ENCODE results near the gene MTIF3. TPM values are rescaled to one million over a fixed set of nuclear protein-coding genes. Genes with fewer than 3 reads are reported as not detected.

The MTIF3 gene
- total RNA-seq, 2 donors from 2014 or later, result 36.2 to 41.2 TPM

- no peak for ATAC-seq (replicated peaks)
- Mint-ChIP-seq H3K27me3 (no peaks in the 10 kb centered on the region), H3K9me3 (no peaks in the 10 kb centered on the region), H3K4me1 (peaks cover 6% of the 10 kb centered on the region), H3K4me3 (no peak overlapping the region), H3K27ac (no peak overlapping the region), H3K36me3 (ENCODE audit: low read depth) (no peaks in the 10 kb centered on the region)
These were observed 22.1 kb upstream of the MTIF3 start for GRCh38 chr13:27472441-27472840.

- ATAC-seq (replicated peaks), result no peak
- peaks cover 5% of the 10 kb centered on the region for H3K4me1 Mint-ChIP-seq
- H3K27me3 Mint-ChIP-seq, result no peaks in the 10 kb centered on the region
- H3K4me3 Mint-ChIP-seq, result no peak overlapping the region
- H3K27ac Mint-ChIP-seq, result no peak overlapping the region
- H3K36me3 Mint-ChIP-seq (ENCODE audit: low read depth), result no peaks in the 10 kb centered on the region
- no peaks in the 10 kb centered on the region for H3K9me3 Mint-ChIP-seq
These were observed 19.9 kb upstream of the MTIF3 start for GRCh38 chr13:27470075-27470820.

- no peaks in the 10 kb centered on the region for H3K9me3 Mint-ChIP-seq
These were observed 16.1 kb upstream of the MTIF3 start for GRCh38 chr13:27466513-27466912.

GRCh38 chr13:27465611-27466010, 15.2 kb upstream of the MTIF3 start:
- H3K4me1 Mint-ChIP-seq, result peaks cover 5% of the 10 kb centered on the region
- H3K27ac Mint-ChIP-seq, result no peak overlapping the region
- no peaks in the 10 kb centered on the region for H3K27me3 Mint-ChIP-seq
- ATAC-seq (replicated peaks), result no peak
- no peak overlapping the region for H3K4me3 Mint-ChIP-seq
- H3K9me3 Mint-ChIP-seq, result no peaks in the 10 kb centered on the region
- H3K36me3 Mint-ChIP-seq (ENCODE audit: low read depth), result no peaks in the 10 kb centered on the region

More at GRCh38 chr13:27466513-27466912, 16.1 kb upstream of the MTIF3 start:
- H3K4me1 Mint-ChIP-seq, result peaks cover 5% of the 10 kb centered on the region
- ATAC-seq (replicated peaks), result no peak
- H3K4me3 Mint-ChIP-seq, result no peak overlapping the region
- H3K36me3 Mint-ChIP-seq (ENCODE audit: low read depth), result no peaks in the 10 kb centered on the region
- no peaks in the 10 kb centered on the region for H3K27me3 Mint-ChIP-seq
- no peak overlapping the region for H3K27ac Mint-ChIP-seq

GRCh38 chr13:27463500-27463899, 13.1 kb upstream of the MTIF3 start:
- no peak overlapping the region for H3K27ac Mint-ChIP-seq
- no peaks in the 10 kb centered on the region for H3K9me3 Mint-ChIP-seq
- H3K36me3 Mint-ChIP-seq (ENCODE audit: low read depth), result no peaks in the 10 kb centered on the region
- peak; percentile 19 for ATAC-seq (replicated peaks)
- peaks cover 5% of the 10 kb centered on the region for H3K4me1 Mint-ChIP-seq
- H3K4me3 Mint-ChIP-seq, result no peak overlapping the region
- H3K27me3 Mint-ChIP-seq, result no peaks in the 10 kb centered on the region

- Mint-ChIP-seq H3K27ac (no peak overlapping the region), H3K36me3 (ENCODE audit: low read depth) (no peaks in the 10 kb centered on the region), H3K4me3 (no peak overlapping the region), H3K4me1 (peaks cover 5% of the 10 kb centered on the region), H3K27me3 (no peaks in the 10 kb centered on the region), H3K9me3 (no peaks in the 10 kb centered on the region)
- ATAC-seq (replicated peaks), result no peak
These were observed 11.7 kb upstream of the MTIF3 start for GRCh38 chr13:27461940-27462584.

GRCh38 chr13:27455331-27455855, 5.0 kb upstream of the MTIF3 start:
- H3K9me3 Mint-ChIP-seq, result no peaks in the 10 kb centered on the region
- peaks cover 4% of the 10 kb centered on the region for H3K36me3 Mint-ChIP-seq (ENCODE audit: low read depth)
- ATAC-seq (replicated peaks), result peak; percentile 56
- peak overlapping the region; percentile 98 for H3K27ac Mint-ChIP-seq
- peak overlapping the region; percentile 95 for H3K4me3 Mint-ChIP-seq
- peaks cover 5% of the 10 kb centered on the region for H3K4me1 Mint-ChIP-seq
- no peaks in the 10 kb centered on the region for H3K27me3 Mint-ChIP-seq

GRCh38 chr13:27450921-27451471, 632 bp upstream of the MTIF3 start:
- Mint-ChIP-seq H3K27me3 (no peaks in the 10 kb centered on the region), H3K27ac (peak overlapping the region; percentile 99), H3K9me3 (no peaks in the 10 kb centered on the region), H3K36me3 (ENCODE audit: low read depth) (peaks cover 18% of the 10 kb centered on the region), H3K4me1 (peaks cover 23% of the 10 kb centered on the region), H3K4me3 (peak overlapping the region; percentile 99)
- ATAC-seq (replicated peaks), result no peak

GRCh38 chr13:27449081-27449603, 1.2 kb downstream of the MTIF3 start:
- ATAC-seq (replicated peaks), result no peak
- peaks cover 25% of the 10 kb centered on the region for H3K4me1 Mint-ChIP-seq
- H3K27me3 Mint-ChIP-seq, result no peaks in the 10 kb centered on the region
- H3K9me3 Mint-ChIP-seq, result no peaks in the 10 kb centered on the region
- peaks cover 18% of the 10 kb centered on the region for H3K36me3 Mint-ChIP-seq (ENCODE audit: low read depth)
- H3K27ac Mint-ChIP-seq, result peak overlapping the region; percentile 99
- H3K4me3 Mint-ChIP-seq, result peak overlapping the region; percentile 99

GRCh38 chr13:27448308-27448707, 2.1 kb downstream of the MTIF3 start:
- Mint-ChIP-seq H3K36me3 (ENCODE audit: low read depth) (peaks cover 18% of the 10 kb centered on the region), H3K4me3 (peak overlapping the region; percentile 99), H3K9me3 (no peaks in the 10 kb centered on the region), H3K4me1 (peaks cover 25% of the 10 kb centered on the region), H3K27ac (peak overlapping the region; percentile 99), H3K27me3 (no peaks in the 10 kb centered on the region)
- ATAC-seq (replicated peaks), result no peak

- Mint-ChIP-seq H3K9me3 (no peaks in the 10 kb centered on the region), H3K4me1 (peaks cover 32% of the 10 kb centered on the region), H3K36me3 (ENCODE audit: low read depth) (peaks cover 23% of the 10 kb centered on the region), H3K4me3 (peak overlapping the region; percentile 99), H3K27me3 (no peaks in the 10 kb centered on the region), H3K27ac (peak overlapping the region; percentile 99)
- ATAC-seq (replicated peaks), result no peak
These were observed 3.3 kb downstream of the MTIF3 start for GRCh38 chr13:27446986-27447583.

- peaks cover 35% of the 10 kb centered on the region for H3K4me1 Mint-ChIP-seq
- H3K4me3 Mint-ChIP-seq, result peak overlapping the region; percentile 68
- peaks cover 40% of the 10 kb centered on the region for H3K36me3 Mint-ChIP-seq (ENCODE audit: low read depth)
- no peaks in the 10 kb centered on the region for H3K27me3 Mint-ChIP-seq
- H3K27ac Mint-ChIP-seq, result peak overlapping the region; percentile 38
- no peak for ATAC-seq (replicated peaks)
- H3K9me3 Mint-ChIP-seq, result no peaks in the 10 kb centered on the region
These were observed 7.6 kb downstream of the MTIF3 start for GRCh38 chr13:27442797-27443196.

- Mint-ChIP-seq H3K4me1 (peaks cover 30% of the 10 kb centered on the region), H3K36me3 (ENCODE audit: low read depth) (peaks cover 47% of the 10 kb centered on the region), H3K9me3 (no peaks in the 10 kb centered on the region), H3K4me3 (peak overlapping the region; percentile 68), H3K27ac (peak overlapping the region; percentile 38), H3K27me3 (no peaks in the 10 kb centered on the region)
- peak; percentile 77 for ATAC-seq (replicated peaks)
These were observed 8.2 kb downstream of the MTIF3 start for GRCh38 chr13:27442071-27442647.

GRCh38 chr13:27440408-27440807, 10.0 kb downstream of the MTIF3 start:
- Mint-ChIP-seq H3K9me3 (no peaks in the 10 kb centered on the region), H3K36me3 (ENCODE audit: low read depth) (peaks cover 62% of the 10 kb centered on the region), H3K27ac (peak overlapping the region; percentile 12), H3K27me3 (no peaks in the 10 kb centered on the region), H3K4me3 (no peak overlapping the region), H3K4me1 (peaks cover 24% of the 10 kb centered on the region)
- no peak for ATAC-seq (replicated peaks)
